Colonic mucosa (tissue), 4 donors: ENCODE data around the gene FBH1. TPM values are rescaled to one million over a fixed set of nuclear protein-coding genes. Genes with fewer than 3 reads are reported as not detected.
A peak's percentile ranks its signal among the peaks of the same experiment; 100 is the strongest.

Experiments used
- DNase-seq: peaks from one replicate; pipeline ENCODE4 v3.0.0-alpha.2; 2020
- H3K27ac ChIP-seq: fragments of 200-600 bp; one replicate; pipeline ENCODE4 v1.8.0; 2021
- H3K27me3 ChIP-seq: fragments of 200-600 bp; one replicate; pipeline ENCODE4 v1.8.0; 2021
- H3K36me3 ChIP-seq: fragments of 200-600 bp; one replicate; pipeline ENCODE4 v1.8.0; 2021
- H3K4me1 ChIP-seq: fragments of 200-600 bp; one replicate; pipeline ENCODE4 v1.8.0; 2021; ENCODE audit warnings: mild to moderate bottlenecking
- H3K4me3 ChIP-seq: fragments of 200-600 bp; one replicate; pipeline ENCODE4 v1.8.0; 2021
- H3K9ac ChIP-seq, 2 donors: one replicate each; pipeline ENCODE4 v1.7.0; 2013; ENCODE audit warnings: control low read depth in 2 of 2, low read depth in 2 of 2, low read length in 2 of 2
- H3K9me3 ChIP-seq: fragments of 200-600 bp; one replicate; pipeline ENCODE4 v1.8.0; 2021
- intact Hi-C: fragments of 100-400 bp; cut with DNase I; formaldehyde crosslinking; loops from one replicate; pipeline ENCODE4 v1.14.1; 2022
- total RNA-seq, 2 donors: library from RNA; stranded (reverse); fragmentation: NEBNext Ultra II Directional in 1 of 2; extraction: Animal tissue kit (Norgen Biotek cat#: 25700) in 1 of 2; gene quantifications; one replicate each; pipeline ENCODE4 v1.2.1, GENCODE V29; 2021
- TF ChIP-seq, protein P1 (sequence below): fragments of 200-600 bp; IDR thresholded peaks from one replicate; pipeline ENCODE4 v1.8.0; 2022; ENCODE audit warnings: antibody characterized with exemption, mild to moderate bottlenecking
- donor health status: healthy.
- donor health status: DM: no; HTN: no; CAD: no.
- donor health status: DM: no; HTN: no; CAD: no.

FBH1 gene
- total RNA-seq, 2 donors from 2014 or later = 67.7 to 87.5 TPM

DNA sequence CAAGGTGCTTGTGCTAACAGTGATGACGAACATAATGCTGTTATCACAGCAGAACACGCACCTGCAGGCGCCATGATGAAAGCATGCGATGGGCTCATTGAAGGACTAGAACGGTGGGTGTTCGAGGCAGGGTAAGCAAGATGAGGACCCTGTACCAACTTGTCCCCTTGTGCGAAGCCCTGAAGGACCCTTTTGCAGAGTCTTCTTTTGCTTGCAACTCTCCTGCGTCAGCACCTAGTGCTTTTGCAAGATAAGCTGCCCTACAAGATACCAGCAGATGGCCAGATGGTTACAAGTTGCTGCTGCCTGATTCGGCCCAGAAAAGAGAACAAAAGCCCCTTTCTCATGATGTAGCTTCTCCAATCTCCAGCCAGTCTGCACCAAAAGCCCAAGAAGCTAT is 91.5 kb downstream of the FBH1 start:
- H3K27ac ChIP-seq = no peak overlapping the region
- H3K9ac ChIP-seq = no peak overlapping the region
- H3K27me3 ChIP-seq = no peaks in the 10 kb centered on the region
- intact Hi-C loops = no loop called here
- H3K4me1 ChIP-seq = no peaks in the 10 kb centered on the region
- DNase-seq = peak; percentile 13
- no peaks in the 10 kb centered on the region for H3K9me3 ChIP-seq
- TF ChIP-seq, protein P1, sequence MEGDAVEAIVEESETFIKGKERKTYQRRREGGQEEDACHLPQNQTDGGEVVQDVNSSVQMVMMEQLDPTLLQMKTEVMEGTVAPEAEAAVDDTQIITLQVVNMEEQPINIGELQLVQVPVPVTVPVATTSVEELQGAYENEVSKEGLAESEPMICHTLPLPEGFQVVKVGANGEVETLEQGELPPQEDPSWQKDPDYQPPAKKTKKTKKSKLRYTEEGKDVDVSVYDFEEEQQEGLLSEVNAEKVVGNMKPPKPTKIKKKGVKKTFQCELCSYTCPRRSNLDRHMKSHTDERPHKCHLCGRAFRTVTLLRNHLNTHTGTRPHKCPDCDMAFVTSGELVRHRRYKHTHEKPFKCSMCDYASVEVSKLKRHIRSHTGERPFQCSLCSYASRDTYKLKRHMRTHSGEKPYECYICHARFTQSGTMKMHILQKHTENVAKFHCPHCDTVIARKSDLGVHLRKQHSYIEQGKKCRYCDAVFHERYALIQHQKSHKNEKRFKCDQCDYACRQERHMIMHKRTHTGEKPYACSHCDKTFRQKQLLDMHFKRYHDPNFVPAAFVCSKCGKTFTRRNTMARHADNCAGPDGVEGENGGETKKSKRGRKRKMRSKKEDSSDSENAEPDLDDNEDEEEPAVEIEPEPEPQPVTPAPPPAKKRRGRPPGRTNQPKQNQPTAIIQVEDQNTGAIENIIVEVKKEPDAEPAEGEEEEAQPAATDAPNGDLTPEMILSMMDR = no peak
- H3K4me3 ChIP-seq = no peak overlapping the region
- no peaks in the 10 kb centered on the region for H3K36me3 ChIP-seq

DNA sequence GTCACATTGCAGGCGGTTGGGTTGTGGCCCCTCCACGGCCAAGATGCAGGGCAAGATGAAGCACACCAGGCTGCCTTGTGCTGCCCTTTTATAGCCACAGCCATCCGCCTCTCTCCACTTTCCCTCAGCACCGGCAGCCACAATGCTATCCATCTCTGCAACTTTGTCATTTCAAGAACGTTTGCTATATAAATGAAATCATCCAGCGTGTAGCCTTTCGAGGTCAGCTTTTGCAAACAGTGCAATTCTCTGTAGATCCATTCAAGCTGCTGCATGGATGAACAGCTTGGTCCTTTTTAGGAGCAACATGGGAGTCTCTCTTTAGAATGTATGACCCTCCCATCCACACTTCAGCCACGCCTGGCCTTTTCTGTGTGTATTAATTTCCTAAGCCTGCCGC is 93.7 kb downstream of the FBH1 start:
- no peak overlapping the region for H3K27ac ChIP-seq
- intact Hi-C loops = no loop called here

DNA sequence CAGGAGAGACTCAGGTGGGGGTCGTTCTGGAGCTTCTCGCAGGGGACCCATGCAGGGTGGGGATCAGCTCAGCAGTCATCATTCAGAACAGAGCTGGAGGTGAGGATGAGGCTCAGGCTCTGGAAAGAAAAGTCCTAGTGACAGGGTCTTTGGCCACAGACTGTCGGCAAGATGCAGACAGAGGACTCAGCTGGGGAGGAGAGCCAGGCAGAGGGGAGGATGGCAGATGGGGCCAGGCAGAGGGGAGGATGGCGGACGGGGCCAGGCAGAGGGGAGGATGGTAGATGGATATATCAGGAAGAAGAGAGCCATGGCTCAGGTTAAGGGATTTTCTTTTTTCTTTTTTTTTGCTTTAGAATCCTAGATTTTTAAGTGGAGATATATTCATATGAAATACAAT is 95.0 kb downstream of the FBH1 start:
- TF ChIP-seq, protein P1 = no peak
- no peaks in the 10 kb centered on the region for H3K9me3 ChIP-seq
- DNase-seq = no peak
- H3K27ac ChIP-seq = no peak overlapping the region
- H3K4me3 ChIP-seq = no peak overlapping the region
- intact Hi-C loops = no loop called here
- H3K4me1 ChIP-seq = no peaks in the 10 kb centered on the region
- H3K27me3 ChIP-seq = no peaks in the 10 kb centered on the region
- no peak overlapping the region for H3K9ac ChIP-seq
- H3K36me3 ChIP-seq = no peaks in the 10 kb centered on the region

More for the DNA sequence above, 93.7 kb downstream of the FBH1 start:
- Histone ChIP-seq H3K9me3 (no peaks in the 10 kb centered on the region), H3K36me3 (no peaks in the 10 kb centered on the region), H3K9ac (no peak overlapping the region), H3K27me3 (no peaks in the 10 kb centered on the region), H3K4me1 (no peaks in the 10 kb centered on the region), H3K4me3 (no peak overlapping the region)
- no peak for DNase-seq
- TF ChIP-seq, protein P1 = no peak

Other genes with a start within 250 kb of the FBH1 start
- 10 to 100 TPM; 36.1 to 36.2 TPM for gene ASB13, start 223.6 kb upstream of the FBH1 start, total RNA-seq
- 10 to 100 TPM; 41.4 to 57.2 TPM for gene TASOR2, start 205.4 kb upstream of the FBH1 start, total RNA-seq
- gene GDI2, start 76.8 kb upstream of the FBH1 start, total RNA-seq = 100 to 1,000 TPM; 243 to 266 TPM
- gene ANKRD16, start 350 bp upstream of the FBH1 start, total RNA-seq = 1 to 10 TPM; 5.5 to 8.1 TPM
- gene IL15RA, start 87.3 kb downstream of the FBH1 start, total RNA-seq = 10 to 100 TPM; 11.5 to 16.0 TPM
- 1 to 10 TPM; 1.7 to 2.4 TPM for gene IL2RA, start 172.1 kb downstream of the FBH1 start, total RNA-seq
- 100 to 1,000 TPM in 1 of 2 donors, 10 to 100 TPM in 1; 80.3 to 110 TPM for gene RBM17, start 198.8 kb downstream of the FBH1 start, total RNA-seq